ENCODE data around the gene MPZL3.

The MPZL3 gene

GRCh38 chr11:118267486-118267885 is 15.3 kb upstream of the MPZL3 start:
- TF ChIP-seq, protein P1, sequence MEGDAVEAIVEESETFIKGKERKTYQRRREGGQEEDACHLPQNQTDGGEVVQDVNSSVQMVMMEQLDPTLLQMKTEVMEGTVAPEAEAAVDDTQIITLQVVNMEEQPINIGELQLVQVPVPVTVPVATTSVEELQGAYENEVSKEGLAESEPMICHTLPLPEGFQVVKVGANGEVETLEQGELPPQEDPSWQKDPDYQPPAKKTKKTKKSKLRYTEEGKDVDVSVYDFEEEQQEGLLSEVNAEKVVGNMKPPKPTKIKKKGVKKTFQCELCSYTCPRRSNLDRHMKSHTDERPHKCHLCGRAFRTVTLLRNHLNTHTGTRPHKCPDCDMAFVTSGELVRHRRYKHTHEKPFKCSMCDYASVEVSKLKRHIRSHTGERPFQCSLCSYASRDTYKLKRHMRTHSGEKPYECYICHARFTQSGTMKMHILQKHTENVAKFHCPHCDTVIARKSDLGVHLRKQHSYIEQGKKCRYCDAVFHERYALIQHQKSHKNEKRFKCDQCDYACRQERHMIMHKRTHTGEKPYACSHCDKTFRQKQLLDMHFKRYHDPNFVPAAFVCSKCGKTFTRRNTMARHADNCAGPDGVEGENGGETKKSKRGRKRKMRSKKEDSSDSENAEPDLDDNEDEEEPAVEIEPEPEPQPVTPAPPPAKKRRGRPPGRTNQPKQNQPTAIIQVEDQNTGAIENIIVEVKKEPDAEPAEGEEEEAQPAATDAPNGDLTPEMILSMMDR (IDR thresholded peaks at IDR 0.05): no peak
- H3K27ac ChIP-seq: no peak overlapping the region
- H3K4me1 ChIP-seq: peaks cover 7% of the 10 kb centered on the region
- no peak overlapping the region for H3K4me2 ChIP-seq (ENCODE audit: low read length)
- no peak overlapping the region for H3K4me3 ChIP-seq (ENCODE audit: low read depth, low read length)
- H3K36me3 ChIP-seq (ENCODE audit: control insufficient read depth, insufficient read depth, low read length): no peaks in the 10 kb centered on the region
- no peak overlapping the region for H3K9ac ChIP-seq
- H3K9me3 ChIP-seq (ENCODE audit: control insufficient read depth, low read length): no peaks in the 10 kb centered on the region
- no peaks in the 10 kb centered on the region for H3K79me2 ChIP-seq
- H2AFZ ChIP-seq: no peak overlapping the region
- H3K27me3 ChIP-seq (ENCODE audit: control insufficient read depth, insufficient read depth, low read length): no peaks in the 10 kb centered on the region

DNA sequence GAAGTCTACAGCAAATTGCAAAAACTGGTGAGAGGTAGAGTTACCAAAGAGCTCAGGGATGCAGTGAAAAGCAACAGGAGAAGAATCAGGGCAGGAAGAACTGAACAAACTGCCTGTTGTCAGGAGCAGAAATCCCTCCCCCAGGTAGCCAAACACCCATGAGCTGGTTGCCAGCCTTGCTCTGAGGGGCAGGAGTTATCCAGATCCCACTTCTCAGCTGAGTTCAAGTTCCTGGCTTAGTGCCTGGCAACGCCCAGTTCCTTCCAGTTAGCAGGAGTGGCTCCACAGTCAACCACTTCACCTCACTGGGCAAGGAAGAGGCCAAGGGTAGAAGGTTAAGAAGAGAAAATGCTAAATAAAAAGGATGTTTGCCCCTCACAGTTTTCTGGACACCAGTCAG is 13.8 kb upstream of the MPZL3 start:
- H3K27me3 ChIP-seq (ENCODE audit: control insufficient read depth, insufficient read depth, low read length): no peaks in the 10 kb centered on the region
- TF ChIP-seq, protein P1 (IDR thresholded peaks at IDR 0.05): no peak
- no peak overlapping the region for H3K4me3 ChIP-seq (ENCODE audit: low read depth, low read length)
- no peaks in the 10 kb centered on the region for H3K9me3 ChIP-seq (ENCODE audit: control insufficient read depth, low read length)
- H3K4me2 ChIP-seq (ENCODE audit: low read length): no peak overlapping the region
- peaks cover 7% of the 10 kb centered on the region for H3K4me1 ChIP-seq
- no peaks in the 10 kb centered on the region for H3K79me2 ChIP-seq
- H3K9ac ChIP-seq: no peak overlapping the region
- no peaks in the 10 kb centered on the region for H3K36me3 ChIP-seq (ENCODE audit: control insufficient read depth, insufficient read depth, low read length)
- peak overlapping the region; percentile 53 for H2AFZ ChIP-seq
- H3K27ac ChIP-seq: peak overlapping the region; percentile 65

GRCh38 chr11:118264569-118265465 is 12.7 kb upstream of the MPZL3 start:
- Histone ChIP-seq H3K9ac (no peak overlapping the region), H3K27ac (peak overlapping the region; percentile 89), H3K9me3 (ENCODE audit: control insufficient read depth, low read length) (no peaks in the 10 kb centered on the region), H3K27me3 (ENCODE audit: control insufficient read depth, insufficient read depth, low read length) (no peaks in the 10 kb centered on the region), H3K36me3 (ENCODE audit: control insufficient read depth, insufficient read depth, low read length) (no peaks in the 10 kb centered on the region), H2AFZ (peak overlapping the region; percentile 76), H3K4me3 (ENCODE audit: low read depth, low read length) (peak overlapping the region; percentile 52), H3K4me1 (peaks cover 7% of the 10 kb centered on the region), H3K4me2 (ENCODE audit: low read length) (peak overlapping the region; percentile 68), H3K79me2 (no peaks in the 10 kb centered on the region)
- TF ChIP-seq, protein P1 (IDR thresholded peaks at IDR 0.05): no peak

GRCh38 chr11:118263695-118264568 is 11.8 kb upstream of the MPZL3 start, which contains the start of gene MPZL2:
Gene MPZL2 (minus strand): TSS chr11:118264297. CDS start chr11:118264153, 144 bp downstream.
- Histone ChIP-seq H2AFZ (peak within 1 kb of the TSS; percentile 76), H3K27me3 (ENCODE audit: control insufficient read depth, insufficient read depth, low read length) (no peaks in the 10 kb centered on the region), H3K4me2 (ENCODE audit: low read length) (peak within 1 kb of the TSS; percentile 68), H3K9me3 (ENCODE audit: control insufficient read depth, low read length) (no peaks in the 10 kb centered on the region), H3K4me1 (peaks cover 7% of the 10 kb centered on the region), H3K36me3 (ENCODE audit: control insufficient read depth, insufficient read depth, low read length) (no peaks in the 10 kb centered on the region), H3K4me3 (ENCODE audit: low read depth, low read length) (peak within 1 kb of the TSS; percentile 52), H3K9ac (peak within 1 kb of the TSS; percentile 46), H3K79me2 (no peaks in the 10 kb centered on the region), H3K27ac (peak within 1 kb of the TSS; percentile 89)
- TF ChIP-seq, protein P1 (IDR thresholded peaks at IDR 0.05): no peak
